Renal cortex interstitium (tissue), 15 donors: Measurements from ENCODE around the gene FBXL3. TPM values are rescaled to one million over a fixed set of nuclear protein-coding genes. Genes with fewer than 3 reads are reported as not detected.
A peak's percentile ranks its signal among the peaks of the same experiment; 100 is the strongest.

ENCODE experiments used
- DNase-seq, 11 donors: peaks; one replicate each; pipeline ENCODE4 v3.0.0-alpha.2; 2013; ENCODE audit warnings: low read depth in 9 of 11, low spot score in 4 of 11; ENCODE audit errors: extremely low read depth in 1 of 11
- long read RNA-seq, 16 experiments: transcript quantifications; one replicate each; lab custom pipeline, GENCODE V29; 2026
- polyA plus RNA-seq, 3 donors: library from polyadenylated mRNA; unstranded; fragments of 120-200 nt; gene quantifications; one replicate each; pipeline ENCODE4 v1.2.1, GENCODE V29; 2013; ENCODE audit not compliant: insufficient read length in 3 of 3

The FBXL3 gene
- polyA plus RNA-seq: 10 to 100 TPM; 51.8 to 63.4 (median 61.9) TPM
- long read RNA-seq, donor 1, transcript FBXL3-201 (5 exons, 3,503 nt): major isoform, 14 of 19 reads
- long read RNA-seq, donor 1, partial matches to known transcripts: 5 of 19 reads
- long read RNA-seq, donor 1, other reads (novel, unspliced or antisense): 0 of 19 reads
- long read RNA-seq, donor 2, partial matches to known transcripts: 0 of 4 reads
- long read RNA-seq, donor 2, other reads (novel, unspliced or antisense): 0 of 4 reads
- long read RNA-seq, donor 3, transcript FBXL3-201 (5 exons, 3,503 nt): major isoform, 26 of 26 reads
- long read RNA-seq, donor 3, partial matches to known transcripts: 0 of 26 reads
- long read RNA-seq, donor 3, other reads (novel, unspliced or antisense): 0 of 26 reads
- long read RNA-seq, donor 4, transcript FBXL3-201 (5 exons, 3,503 nt): major isoform, 17 of 17 reads
- long read RNA-seq, donor 4, partial matches to known transcripts: 0 of 17 reads
- long read RNA-seq, donor 4, other reads (novel, unspliced or antisense): 0 of 17 reads
- long read RNA-seq, donor 5: 0 reads
- long read RNA-seq, donor 6, transcript FBXL3-201 (5 exons, 3,503 nt): major isoform, 14 of 24 reads
- long read RNA-seq, donor 6, partial matches to known transcripts: 10 of 24 reads
- long read RNA-seq, donor 6, other reads (novel, unspliced or antisense): 0 of 24 reads
- long read RNA-seq, donor 7, transcript FBXL3-201 (5 exons, 3,503 nt): major isoform, 7 of 7 reads
- long read RNA-seq, donor 7, partial matches to known transcripts: 0 of 7 reads
- long read RNA-seq, donor 7, other reads (novel, unspliced or antisense): 0 of 7 reads
- long read RNA-seq, donor 8: 0 reads
- long read RNA-seq, donor 9, transcript FBXL3-201 (5 exons, 3,503 nt): major isoform, 13 of 13 reads
- long read RNA-seq, donor 9, partial matches to known transcripts: 0 of 13 reads
- long read RNA-seq, donor 9, other reads (novel, unspliced or antisense): 0 of 13 reads
- long read RNA-seq, donor 10, transcript FBXL3-201 (5 exons, 3,503 nt): major isoform, 10 of 54 reads
- long read RNA-seq, donor 10, partial matches to known transcripts: 35 of 54 reads
- long read RNA-seq, donor 10, other reads (novel, unspliced or antisense): 9 of 54 reads
- long read RNA-seq, donor 11, transcript FBXL3-201 (5 exons, 3,503 nt): major isoform, 8 of 38 reads
- long read RNA-seq, donor 11, partial matches to known transcripts: 0 of 38 reads
- long read RNA-seq, donor 11, other reads (novel, unspliced or antisense): 29 of 38 reads
- long read RNA-seq, donor 12, transcript FBXL3-201 (5 exons, 3,503 nt): major isoform, 9 of 18 reads
- long read RNA-seq, donor 12, partial matches to known transcripts: 9 of 18 reads
- long read RNA-seq, donor 12, other reads (novel, unspliced or antisense): 0 of 18 reads
- long read RNA-seq, donor 13: 0 reads
- long read RNA-seq, donor 14, transcript FBXL3-201 (5 exons, 3,503 nt): major isoform, 8 of 8 reads
- long read RNA-seq, donor 14, partial matches to known transcripts: 0 of 8 reads
- long read RNA-seq, donor 14, other reads (novel, unspliced or antisense): 0 of 8 reads
- long read RNA-seq, donor 15, partial matches to known transcripts: 0 of 2 reads
- long read RNA-seq, donor 15, other reads (novel, unspliced or antisense): 0 of 2 reads
- long read RNA-seq, donor 16, transcript FBXL3-201 (5 exons, 3,503 nt): major isoform, 26 of 42 reads
- long read RNA-seq, donor 16, partial matches to known transcripts: 0 of 42 reads
- long read RNA-seq, donor 16, other reads (novel, unspliced or antisense): 16 of 42 reads

GRCh38 chr13:77026861-77027621, at the start of gene FBXL3:
TSS of gene FBXL3 (minus strand) at chr13:77027159. CDS start at chr13:77021860, 5,299 bp downstream.
- DNase-seq: peak; percentile 70 to 83 (median 78)

- DNase-seq: no peak
Observed at GRCh38 chr13:77067519-77067918, 40.6 kb upstream of the FBXL3 start.

- DNase-seq: no peak
Observed at GRCh38 chr13:77065461-77066147, 38.6 kb upstream of the FBXL3 start.

GRCh38 chr13:77062097-77062496, 35.1 kb upstream of the FBXL3 start:
- DNase-seq: no peak

- DNase-seq: no peak
Observed at GRCh38 chr13:77061362-77061761, 34.4 kb upstream of the FBXL3 start.

GRCh38 chr13:77056886-77057285, 29.9 kb upstream of the FBXL3 start:
- DNase-seq: no peak

GRCh38 chr13:77056382-77056781, 29.4 kb upstream of the FBXL3 start:
- DNase-seq: peak in 5 of 11 donors; percentile 3 to 15 (median 9)

- DNase-seq: no peak
Observed at GRCh38 chr13:77055158-77055557, 28.2 kb upstream of the FBXL3 start.

GRCh38 chr13:77053192-77053591, 26.2 kb upstream of the FBXL3 start:
- DNase-seq: no peak

GRCh38 chr13:77048681-77049080, 21.7 kb upstream of the FBXL3 start:
- no peak for DNase-seq

- no peak for DNase-seq
Observed at GRCh38 chr13:77047649-77048343, 20.8 kb upstream of the FBXL3 start.

- DNase-seq: no peak
Observed at GRCh38 chr13:77042566-77043177, 15.7 kb upstream of the FBXL3 start.

- DNase-seq: no peak
Observed at GRCh38 chr13:77040835-77041234, 13.9 kb upstream of the FBXL3 start.

- DNase-seq: no peak
Observed at GRCh38 chr13:77040076-77040475, 13.1 kb upstream of the FBXL3 start.

GRCh38 chr13:77038907-77039480, 12.0 kb upstream of the FBXL3 start:
- no peak for DNase-seq

GRCh38 chr13:77036279-77036678, 9.3 kb upstream of the FBXL3 start:
- no peak for DNase-seq
